H7 (cell line): ENCODE data around the gene SIK1. TPM values are rescaled to one million over a fixed set of nuclear protein-coding genes. Genes with fewer than 3 reads are reported as not detected.
"Not testable (repeated sequence)": the region's sequence is repeated elsewhere in the genome, so short reads cannot be mapped to it uniquely, and the experiment has no call there.

Experiments used
- DNase-seq: peaks from one replicate; pipeline ENCODE4 v3.0.0; 2012
- H3K27me3 ChIP-seq: 2 replicates; pipeline ENCODE4 v1.6.0; 2011; ENCODE audit warnings: mild to moderate bottlenecking, low read length; ENCODE audit not compliant: control insufficient read depth, insufficient read depth
- H3K36me3 ChIP-seq: replicated peaks from 2 replicates; pipeline ENCODE4 v1.5.1; 2011; ENCODE audit warnings: low read length; ENCODE audit not compliant: control insufficient read depth, insufficient read depth
- H3K4me3 ChIP-seq: 2 replicates; pipeline ENCODE4 v1.5.1; 2011; ENCODE audit warnings: low read depth, mild to moderate bottlenecking, control low read depth, low read length, moderate library complexity; ENCODE audit not compliant: insufficient read depth
- total RNA-seq: library from RNA; depleted of rRNA; stranded (reverse); fragments of >200 nt; shearing (Covaris generic); gene quantifications from 2 replicates; pipeline ENCODE4 v1.2.3, GENCODE V29; 2014

SIK1 gene
- total RNA-seq, 1 experiment from 2014 or later, result 1.5 TPM

DNA sequence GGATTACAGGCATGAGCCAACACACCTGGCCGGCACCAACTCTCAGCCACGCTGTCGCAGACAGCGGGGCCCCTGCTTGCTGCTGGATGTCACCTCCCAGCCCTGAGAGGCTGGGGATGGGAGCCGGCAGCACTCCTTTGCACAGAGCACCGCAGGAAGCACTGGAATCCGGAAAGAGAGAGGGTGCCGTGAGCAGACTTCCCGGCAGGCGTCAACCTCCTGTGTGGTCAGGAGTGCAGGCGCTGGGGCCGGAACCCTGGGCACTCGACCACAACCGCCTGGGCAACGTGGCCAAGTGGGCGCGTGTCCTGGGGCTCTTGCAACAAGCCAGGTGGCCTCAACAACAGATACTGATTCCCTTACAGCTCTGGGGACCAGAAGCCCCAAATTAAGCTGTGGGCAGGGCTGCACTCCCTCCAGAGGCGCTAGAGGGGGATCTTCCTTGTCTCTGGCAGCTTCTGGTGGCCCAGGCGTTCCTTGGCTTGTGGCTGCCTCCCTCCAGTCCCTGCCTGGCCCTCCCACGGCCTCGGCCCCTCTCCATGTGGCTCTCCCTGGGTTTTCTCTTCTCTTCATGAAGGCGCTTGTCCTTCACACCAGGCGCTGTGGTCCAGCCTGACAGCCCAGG is 20.5 kb upstream of the SIK1 start:
- H3K36me3 ChIP-seq, H3K27me3 ChIP-seq, DNase-seq: not testable (repeated sequence)

GRCh38 chr21:43446277-43446932 is 19.5 kb upstream of the SIK1 start:
- H3K27me3 ChIP-seq, DNase-seq, H3K36me3 ChIP-seq, H3K4me3 ChIP-seq: not testable (repeated sequence)

More for the DNA sequence above, 20.5 kb upstream of the SIK1 start:
- not testable (repeated sequence) for H3K4me3 ChIP-seq

DNA sequence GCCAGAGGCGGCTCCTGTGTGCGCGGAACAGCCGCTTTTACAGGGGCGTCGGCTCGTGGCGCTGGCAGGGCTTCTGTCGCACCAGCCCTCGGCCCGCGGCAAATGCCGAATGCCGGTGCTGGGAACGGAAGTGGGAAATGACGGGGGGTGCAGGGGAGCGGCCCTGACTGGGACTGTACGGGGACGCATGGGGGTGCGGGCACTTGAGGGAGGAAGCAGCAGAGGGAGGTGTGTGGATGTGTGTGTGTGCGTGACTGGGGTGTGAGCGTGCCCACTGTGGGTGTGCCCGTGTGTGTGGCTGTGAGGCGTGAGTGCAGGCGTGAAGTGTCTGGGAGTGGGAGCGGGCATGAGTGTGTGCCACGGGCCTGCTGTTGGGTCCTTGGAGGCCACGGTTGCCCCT is 17.6 kb upstream of the SIK1 start:
- H3K27me3 ChIP-seq, H3K36me3 ChIP-seq, DNase-seq, H3K4me3 ChIP-seq: not testable (repeated sequence)

GRCh38 chr21:43442571-43442970 is 15.6 kb upstream of the SIK1 start:
- not testable (repeated sequence) for H3K36me3 ChIP-seq, DNase-seq, H3K27me3 ChIP-seq, H3K4me3 ChIP-seq

- H3K4me3 ChIP-seq, DNase-seq, H3K27me3 ChIP-seq: not testable (repeated sequence)
Observed at GRCh38 chr21:43440835-43441727, 14.2 kb upstream of the SIK1 start.

DNA sequence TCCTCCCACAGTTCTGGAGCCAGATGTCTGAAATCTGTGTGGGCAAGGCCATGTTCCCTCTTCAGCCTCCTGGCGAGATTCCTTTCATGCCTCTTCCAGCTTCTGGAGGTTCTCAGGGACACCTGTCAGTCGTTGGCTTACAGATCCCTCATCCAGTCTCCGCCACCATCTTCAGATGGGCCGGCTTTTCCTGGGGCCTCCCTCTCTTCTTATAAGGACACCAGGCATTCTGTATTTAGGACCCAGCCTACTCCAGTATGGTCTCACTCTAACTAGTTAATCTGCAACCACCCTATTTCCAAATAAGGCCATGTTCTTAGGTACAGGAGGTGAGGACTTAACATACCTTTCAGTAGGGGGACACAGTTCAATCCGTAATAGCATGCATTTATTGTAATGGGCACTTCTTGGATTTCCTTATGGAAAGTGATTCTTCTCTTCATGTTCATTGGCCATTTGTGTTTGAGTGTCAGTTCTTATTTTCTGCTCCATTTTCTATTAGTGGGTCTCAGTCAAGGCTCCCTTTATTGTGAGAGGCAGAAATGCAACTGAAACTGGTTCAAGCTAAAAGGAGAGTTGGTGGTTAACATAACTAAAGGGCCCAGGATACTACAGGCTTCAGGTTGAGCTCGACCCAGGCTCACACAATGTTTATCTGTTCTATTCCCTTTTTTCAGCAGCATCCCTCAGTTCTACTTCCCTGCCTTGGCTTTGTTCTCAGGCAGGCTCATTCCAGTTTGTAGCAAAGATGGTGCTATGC is 12.6 kb upstream of the SIK1 start:
- DNase-seq, H3K4me3 ChIP-seq: not testable (repeated sequence)

More at GRCh38 chr21:43440835-43441727, 14.2 kb upstream of the SIK1 start:
- not testable (repeated sequence) for H3K36me3 ChIP-seq

DNA sequence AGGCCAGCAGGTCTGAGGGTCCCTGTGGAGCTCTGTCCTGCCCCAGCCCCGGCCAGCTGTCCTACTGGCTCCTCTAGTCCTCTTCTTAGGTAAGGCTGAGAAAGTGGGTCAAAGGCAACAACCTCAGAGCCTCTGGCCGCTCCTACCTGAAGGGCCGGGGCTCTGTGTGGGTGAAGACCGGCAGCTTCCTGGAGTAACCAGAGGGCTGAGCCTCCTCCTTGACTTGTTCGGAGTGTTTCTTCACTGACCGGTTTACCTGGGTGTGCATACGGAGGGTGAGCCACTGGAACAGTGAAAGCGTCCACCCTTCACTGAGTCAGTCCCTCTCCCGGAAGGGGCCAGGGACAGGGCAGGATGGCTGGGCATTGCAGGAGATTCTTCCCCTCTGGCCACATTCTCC is 9.3 kb upstream of the SIK1 start:
- DNase-seq, H3K4me3 ChIP-seq, H3K36me3 ChIP-seq, H3K27me3 ChIP-seq: not testable (repeated sequence)

More for the DNA sequence above, 12.6 kb upstream of the SIK1 start:
- H3K27me3 ChIP-seq, H3K36me3 ChIP-seq: not testable (repeated sequence)

DNA sequence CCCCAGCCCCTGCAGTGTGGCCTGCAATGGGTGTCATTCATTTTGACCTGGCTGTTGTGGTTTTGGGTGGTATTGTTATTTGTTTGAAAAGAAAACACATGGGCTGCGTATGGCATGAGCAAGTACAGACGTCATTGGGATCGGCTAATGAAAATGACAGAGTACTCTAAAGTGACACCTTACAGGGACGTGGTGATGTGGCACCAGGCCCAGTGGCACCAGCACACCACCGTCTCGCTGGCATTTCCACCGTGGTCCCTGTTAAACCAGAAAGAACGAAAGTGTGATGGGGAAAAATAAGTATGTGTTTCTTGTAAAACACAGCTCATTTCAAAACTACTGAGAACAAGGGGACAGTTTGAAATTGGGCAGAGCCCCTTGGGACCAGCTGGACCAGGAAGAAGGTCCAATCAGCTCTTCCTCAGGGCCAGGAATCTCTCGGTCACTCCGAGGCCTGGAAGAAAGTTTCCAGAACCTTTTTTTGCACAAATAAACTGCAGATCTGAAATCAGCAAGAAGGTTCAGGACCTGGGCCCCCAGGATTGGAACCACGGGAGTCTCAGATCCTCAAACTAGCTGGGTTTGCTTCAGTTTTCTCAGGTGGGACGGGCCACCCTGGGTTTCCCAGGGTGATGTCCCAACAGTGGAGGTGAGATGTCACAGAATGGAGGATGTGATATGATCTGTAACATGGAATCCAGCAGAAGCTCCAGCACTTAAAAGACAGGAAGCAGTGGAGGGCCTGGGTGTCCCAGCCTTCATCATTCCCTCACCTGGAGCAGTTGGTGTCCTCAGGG is 6.6 kb upstream of the SIK1 start:
- H3K36me3 ChIP-seq, DNase-seq, H3K4me3 ChIP-seq, H3K27me3 ChIP-seq: not testable (repeated sequence)

GRCh38 chr21:43430830-43431416 is 4.0 kb upstream of the SIK1 start:
- H3K27me3 ChIP-seq, DNase-seq, H3K36me3 ChIP-seq, H3K4me3 ChIP-seq: not testable (repeated sequence)

GRCh38 chr21:43428964-43429363 is 2.0 kb upstream of the SIK1 start:
- DNase-seq, H3K27me3 ChIP-seq, H3K4me3 ChIP-seq, H3K36me3 ChIP-seq: not testable (repeated sequence)

DNA sequence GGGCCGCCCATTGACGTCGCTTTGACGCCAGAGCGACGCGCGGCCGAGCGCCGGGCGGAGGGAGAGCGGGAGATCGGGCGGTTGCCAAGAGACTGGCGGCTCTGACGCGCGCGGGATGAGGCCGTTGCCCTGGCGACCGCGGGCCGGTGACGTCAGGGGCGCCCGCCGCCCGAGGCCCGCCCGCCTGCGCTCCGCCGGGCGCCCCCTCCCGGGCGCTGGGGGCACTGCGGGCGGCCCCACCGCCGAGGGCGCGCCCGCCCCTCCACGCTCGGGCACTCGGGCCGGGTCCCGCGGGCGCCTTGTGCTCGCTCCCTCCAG is 270 bp upstream of the SIK1 start:
- not testable (repeated sequence) for H3K27me3 ChIP-seq, H3K4me3 ChIP-seq, H3K36me3 ChIP-seq, DNase-seq

DNA sequence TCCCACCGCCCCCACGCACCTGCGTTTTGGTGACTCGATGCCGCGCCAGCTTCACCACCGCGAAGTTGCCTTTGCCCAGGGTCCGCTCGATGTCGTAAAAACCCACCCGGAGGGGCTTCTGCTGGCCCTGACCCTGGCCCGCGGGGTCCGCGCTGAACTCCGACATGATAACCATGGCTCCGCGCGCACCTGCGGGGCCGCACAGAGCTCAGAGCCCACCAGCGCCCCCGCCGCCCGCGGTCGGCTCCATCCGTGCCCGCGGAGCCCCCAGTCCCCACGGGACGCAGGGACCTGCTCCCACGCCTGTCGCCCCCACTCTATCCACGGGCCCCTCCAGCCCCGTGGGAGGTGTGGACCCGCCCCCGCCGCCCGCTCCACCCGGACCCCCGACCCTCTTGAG is 927 bp downstream of the SIK1 start:
- not testable (repeated sequence) for DNase-seq, H3K36me3 ChIP-seq, H3K27me3 ChIP-seq, H3K4me3 ChIP-seq

- not testable (repeated sequence) for H3K36me3 ChIP-seq, H3K27me3 ChIP-seq, H3K4me3 ChIP-seq, DNase-seq
Observed at GRCh38 chr21:43419475-43419874, 7.5 kb downstream of the SIK1 start.
